ENCODE data around the gene OMP.

DNA sequence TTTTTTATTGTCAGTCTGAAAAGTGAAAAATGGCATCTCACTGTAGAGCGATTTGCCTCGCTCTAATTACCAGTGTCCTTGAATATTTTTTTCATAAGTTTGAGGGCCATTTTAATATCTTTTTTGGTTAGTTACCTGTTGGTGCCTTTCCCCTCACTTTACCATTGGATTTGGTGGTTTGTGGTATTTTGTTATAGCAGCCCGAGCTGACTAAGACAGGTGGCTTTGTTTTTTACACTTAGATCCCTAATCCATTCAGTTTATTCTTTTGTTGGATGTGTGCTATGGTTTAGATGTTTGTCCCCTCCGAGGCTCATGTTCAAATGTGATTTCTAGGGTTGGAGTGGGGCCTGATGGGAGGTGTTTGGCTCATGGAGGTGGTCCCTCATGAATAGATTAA is 42.4 kb upstream of the OMP start:
- TF ChIP-seq, protein P1, sequence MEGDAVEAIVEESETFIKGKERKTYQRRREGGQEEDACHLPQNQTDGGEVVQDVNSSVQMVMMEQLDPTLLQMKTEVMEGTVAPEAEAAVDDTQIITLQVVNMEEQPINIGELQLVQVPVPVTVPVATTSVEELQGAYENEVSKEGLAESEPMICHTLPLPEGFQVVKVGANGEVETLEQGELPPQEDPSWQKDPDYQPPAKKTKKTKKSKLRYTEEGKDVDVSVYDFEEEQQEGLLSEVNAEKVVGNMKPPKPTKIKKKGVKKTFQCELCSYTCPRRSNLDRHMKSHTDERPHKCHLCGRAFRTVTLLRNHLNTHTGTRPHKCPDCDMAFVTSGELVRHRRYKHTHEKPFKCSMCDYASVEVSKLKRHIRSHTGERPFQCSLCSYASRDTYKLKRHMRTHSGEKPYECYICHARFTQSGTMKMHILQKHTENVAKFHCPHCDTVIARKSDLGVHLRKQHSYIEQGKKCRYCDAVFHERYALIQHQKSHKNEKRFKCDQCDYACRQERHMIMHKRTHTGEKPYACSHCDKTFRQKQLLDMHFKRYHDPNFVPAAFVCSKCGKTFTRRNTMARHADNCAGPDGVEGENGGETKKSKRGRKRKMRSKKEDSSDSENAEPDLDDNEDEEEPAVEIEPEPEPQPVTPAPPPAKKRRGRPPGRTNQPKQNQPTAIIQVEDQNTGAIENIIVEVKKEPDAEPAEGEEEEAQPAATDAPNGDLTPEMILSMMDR (IDR thresholded peaks at IDR 0.05) = no peak
- TF ChIP-seq POLR2A (IDR thresholded peaks at IDR 0.05) = no peak
